H9 (cell line): Measurements from ENCODE around the gene RETSAT. TPM values are rescaled to one million over a fixed set of nuclear protein-coding genes. Genes with fewer than 3 reads are reported as not detected.

Source experiments
- DNase-seq: peaks from one replicate; pipeline ENCODE4 v3.0.0-alpha.2; 2017
- H2AFZ ChIP-seq: one replicate; pipeline ENCODE4 v1.6.1; 2013; ENCODE audit warnings: mild to moderate bottlenecking, low read length, control low read depth, moderate library complexity
- H2AK5ac ChIP-seq: 2 replicates; pipeline ENCODE4 v1.6.1; 2013; ENCODE audit warnings: low read length, control low read depth, mixed read lengths; ENCODE audit not compliant: insufficient read length
- H2BK120ac ChIP-seq: one replicate; pipeline ENCODE4 v1.6.1; 2013; ENCODE audit warnings: low read depth, mild to moderate bottlenecking, low read length, control low read depth, inconsistent platforms; ENCODE audit not compliant: poor library complexity, severe bottlenecking
- H2BK12ac ChIP-seq: 2 replicates; pipeline ENCODE4 v1.6.1; 2013; ENCODE audit warnings: low read length, control low read depth, mixed read lengths, low read depth; ENCODE audit not compliant: insufficient read length
- H2BK15ac ChIP-seq: 2 replicates; pipeline ENCODE4 v1.6.1; 2013; ENCODE audit warnings: low read depth, low read length, control low read depth
- H2BK20ac ChIP-seq: one replicate; pipeline ENCODE4 v1.6.1; 2013; ENCODE audit warnings: low read depth, mild to moderate bottlenecking, low read length, control low read depth, inconsistent platforms; ENCODE audit not compliant: poor library complexity, severe bottlenecking
- H2BK5ac ChIP-seq: 2 replicates; pipeline ENCODE4 v1.6.1; 2013; ENCODE audit warnings: low read length, control low read depth, mixed read lengths; ENCODE audit not compliant: insufficient read length
- H3K14ac ChIP-seq: 2 replicates; pipeline ENCODE4 v1.6.1; 2013; ENCODE audit warnings: low read length, control low read depth; ENCODE audit not compliant: insufficient read depth
- H3K18ac ChIP-seq: 2 replicates; pipeline ENCODE4 v1.6.1; 2013; ENCODE audit warnings: low read depth, mild to moderate bottlenecking, mixed read lengths, low read length, control low read depth; ENCODE audit not compliant: insufficient read length
- H3K23ac ChIP-seq: 2 replicates; pipeline ENCODE4 v1.6.1; 2013; ENCODE audit warnings: low read length, control low read depth, mixed read lengths, low read depth; ENCODE audit not compliant: insufficient read length
- H3K23me2 ChIP-seq: 2 replicates; pipeline ENCODE4 v1.6.1; 2013; ENCODE audit warnings: low read depth, mild to moderate bottlenecking, mixed read lengths, low read length, control low read depth; ENCODE audit not compliant: insufficient read length, poor library complexity, severe bottlenecking
- H3K27ac ChIP-seq: 2 replicates; pipeline ENCODE4 v1.5.1; 2013; ENCODE audit warnings: low read length, control low read depth, mixed read lengths, low read depth; ENCODE audit not compliant: insufficient read length
- H3K27me3 ChIP-seq: 2 replicates; pipeline ENCODE4 v1.6.1; 2013; ENCODE audit warnings: low read length, control low read depth, inconsistent platforms; ENCODE audit not compliant: insufficient read depth
- H3K4ac ChIP-seq: 2 replicates; pipeline ENCODE4 v1.6.1; 2013; ENCODE audit warnings: low read depth, mild to moderate bottlenecking, control low read depth, inconsistent platforms, low read length, moderate library complexity
- H3K4me1 ChIP-seq: 2 replicates; pipeline ENCODE4 v1.6.1; 2013; ENCODE audit warnings: low read length, control low read depth, inconsistent platforms; ENCODE audit not compliant: insufficient read depth
- H3K4me2 ChIP-seq: 2 replicates; pipeline ENCODE4 v1.6.1; 2013; ENCODE audit warnings: low read length, control low read depth, mixed read lengths; ENCODE audit not compliant: insufficient read length, insufficient read depth
- H3K56ac ChIP-seq: 2 replicates; pipeline ENCODE4 v1.6.1; 2013; ENCODE audit warnings: low read depth, mild to moderate bottlenecking, mixed read lengths, low read length, control low read depth; ENCODE audit not compliant: insufficient read length
- H3K79me1 ChIP-seq: 2 replicates; pipeline ENCODE4 v1.6.1; 2013; ENCODE audit warnings: low read depth, mild to moderate bottlenecking, moderate library complexity, low read length, control low read depth, inconsistent platforms; ENCODE audit not compliant: insufficient read depth, poor library complexity, severe bottlenecking
- H3K79me2 ChIP-seq: 2 replicates; pipeline ENCODE4 v1.6.1; 2013; ENCODE audit warnings: low read length, control low read depth, inconsistent platforms; ENCODE audit not compliant: insufficient read depth
- H3K9ac ChIP-seq: 2 replicates; pipeline ENCODE4 v1.6.1; 2013; ENCODE audit warnings: low read length, control low read depth, mixed read lengths; ENCODE audit not compliant: insufficient read length; ENCODE audit errors: extremely low read depth
- H3K9me3 ChIP-seq: one replicate; pipeline ENCODE4 v1.6.1; 2013; ENCODE audit warnings: low read depth, low read length, inconsistent platforms; ENCODE audit not compliant: control insufficient read depth
- H3T11ph ChIP-seq: one replicate; pipeline ENCODE4 v1.6.1; 2013; ENCODE audit warnings: mild to moderate bottlenecking, low read length, control low read depth, inconsistent platforms
- H4K20me1 ChIP-seq: one replicate; pipeline ENCODE4 v1.6.1; 2013; ENCODE audit not compliant: control insufficient read depth, insufficient read length, insufficient read depth
- H4K5ac ChIP-seq: 2 replicates; pipeline ENCODE4 v1.6.1; 2013; ENCODE audit warnings: low read depth, mild to moderate bottlenecking, mixed read lengths, low read length, control low read depth; ENCODE audit not compliant: insufficient read length
- H4K8ac ChIP-seq: replicated peaks from 2 replicates; pipeline ENCODE4 v1.6.1; 2013; ENCODE audit warnings: low read length, control low read depth, mixed read lengths, low read depth; ENCODE audit not compliant: insufficient read length
- H4K91ac ChIP-seq: 2 replicates; pipeline ENCODE4 v1.6.1; 2013; ENCODE audit warnings: low read depth, mild to moderate bottlenecking, moderate library complexity, mixed read lengths, low read length, control low read depth; ENCODE audit not compliant: insufficient read length
- H3K27ac Mint-ChIP-seq, 3 experiments: 2 replicates in 2 of 3; 3 replicates in 1 of 3; pipeline ENCODE4 v1.8.0; 2020 to 2021; ENCODE audit warnings: mixed read lengths in 3 of 3, mild to moderate bottlenecking in 1 of 3, moderate library complexity in 1 of 3
- H3K27me3 Mint-ChIP-seq: 2 replicates; pipeline ENCODE4 v1.8.0; 2021; ENCODE audit warnings: low read depth, mild to moderate bottlenecking, moderate library complexity, mixed read lengths
- H3K36me3 Mint-ChIP-seq, 3 experiments: 2 replicates in 2 of 3; 3 replicates in 1 of 3; pipeline ENCODE4 v1.8.0; 2020 to 2021; ENCODE audit warnings: low read depth in 3 of 3, mixed read lengths in 3 of 3; ENCODE audit not compliant: insufficient read depth in 1 of 3
- H3K4me1 Mint-ChIP-seq, 2 experiments: 2 replicates each; pipeline ENCODE4 v1.8.0; 2020; ENCODE audit warnings: mixed read lengths in 2 of 2
- H3K4me3 Mint-ChIP-seq, 2 experiments: 2 replicates in 1 of 2; 3 replicates in 1 of 2; pipeline ENCODE4 v1.8.0; 2020 to 2021; ENCODE audit warnings: mild to moderate bottlenecking in 2 of 2, mixed read lengths in 2 of 2, moderate library complexity in 1 of 2
- H3K9me3 Mint-ChIP-seq, 2 experiments: 2 replicates in 1 of 2; 3 replicates in 1 of 2; pipeline ENCODE4 v1.8.0; 2020; ENCODE audit warnings: mild to moderate bottlenecking in 2 of 2, mixed read lengths in 2 of 2, moderate library complexity in 1 of 2
- WGBS: extraction: QIAGEN DNeasy Blood & Tissue Kit; methylation state at CpG from one replicate; pipeline ENCODE4 v1.1.7; 2013; ENCODE audit warnings: missing lambda C conversion rate, low lambda C conversion rate, mixed read lengths; ENCODE audit not compliant: insufficient read length; ENCODE audit errors: extremely low coverage; 5-methylcytosine and 5-hydroxymethylcytosine counted together
- total RNA-seq: library from RNA; stranded (reverse); gene quantifications from 2 replicates; pipeline ENCODE4 v1.2.1, GENCODE V29; 2021
- TF ChIP-seq, protein P1 (sequence below): fragments of 200-600 bp; sonication (generic); conservative IDR thresholded peaks from 3 replicates; pipeline ENCODE4 v1.8.0; 2021; ENCODE audit warnings: antibody characterized with exemption, mild to moderate bottlenecking

Gene RETSAT
- total RNA-seq, 1 experiment from 2014 or later = 16.7 TPM

DNA sequence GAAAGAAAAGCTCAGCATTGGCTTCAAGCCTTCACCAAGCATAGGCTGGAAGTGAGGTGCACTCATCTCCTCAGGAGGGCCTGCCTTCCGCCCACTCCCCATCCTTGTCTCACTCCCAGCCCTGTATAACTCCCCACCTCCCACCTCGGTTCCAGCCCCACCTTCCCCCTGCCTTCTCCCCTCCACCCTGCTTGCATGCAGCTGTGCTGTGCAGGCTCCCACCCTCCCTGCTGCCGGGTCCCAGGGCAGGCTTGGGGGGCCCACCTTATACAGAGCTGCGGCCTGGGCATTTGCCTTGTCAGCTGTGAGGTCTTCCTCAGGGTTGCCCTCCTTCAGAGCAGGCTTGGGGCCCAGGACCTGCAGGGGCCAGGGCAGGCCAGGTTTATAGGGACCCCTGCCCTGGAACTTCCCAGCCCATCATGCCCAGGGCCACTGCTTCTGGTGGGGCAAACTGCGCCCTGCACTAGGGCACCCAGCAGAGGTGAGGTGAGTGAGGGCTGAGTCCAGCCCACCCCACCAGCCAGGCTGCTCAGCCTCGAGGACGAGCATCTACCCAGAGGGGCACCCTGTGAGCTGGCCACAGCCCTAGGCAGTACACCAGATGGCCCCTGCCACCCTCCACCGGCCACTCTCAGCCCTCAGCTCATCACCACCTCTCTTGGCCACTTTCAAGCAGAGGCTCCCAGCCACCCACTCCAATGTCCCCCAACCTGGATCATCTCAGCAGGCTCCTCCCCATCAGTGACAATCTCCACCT, 44.3 kb upstream of the RETSAT start:
- Histone ChIP-seq H3K56ac (no peak overlapping the region), H3K9me3 (no peaks in the 10 kb centered on the region), H3K4me1 (no peaks in the 10 kb centered on the region), H2BK5ac (no peak overlapping the region), H3K27me3 (no peaks in the 10 kb centered on the region), H3K23me2 (no peaks in the 10 kb centered on the region), H2BK12ac (no peak overlapping the region), H4K8ac (no peak overlapping the region), H2BK20ac (no peak overlapping the region), H3T11ph (no peak overlapping the region), H2AFZ (no peak overlapping the region), H3K79me1 (no peaks in the 10 kb centered on the region), H4K91ac (no peak overlapping the region), H2BK15ac (no peak overlapping the region), H3K9ac (no peak overlapping the region), H3K4me2 (no peak overlapping the region), H3K23ac (no peak overlapping the region), H4K20me1 (no peaks in the 10 kb centered on the region), H3K18ac (no peak overlapping the region), H4K5ac (no peak overlapping the region), H3K14ac (no peak overlapping the region), H2BK120ac (no peak overlapping the region), H3K79me2 (no peaks in the 10 kb centered on the region), H3K27ac (no peak overlapping the region), H2AK5ac (no peak overlapping the region), H3K4ac (no peak overlapping the region)
- no peak for DNase-seq
- TF ChIP-seq, protein P1, sequence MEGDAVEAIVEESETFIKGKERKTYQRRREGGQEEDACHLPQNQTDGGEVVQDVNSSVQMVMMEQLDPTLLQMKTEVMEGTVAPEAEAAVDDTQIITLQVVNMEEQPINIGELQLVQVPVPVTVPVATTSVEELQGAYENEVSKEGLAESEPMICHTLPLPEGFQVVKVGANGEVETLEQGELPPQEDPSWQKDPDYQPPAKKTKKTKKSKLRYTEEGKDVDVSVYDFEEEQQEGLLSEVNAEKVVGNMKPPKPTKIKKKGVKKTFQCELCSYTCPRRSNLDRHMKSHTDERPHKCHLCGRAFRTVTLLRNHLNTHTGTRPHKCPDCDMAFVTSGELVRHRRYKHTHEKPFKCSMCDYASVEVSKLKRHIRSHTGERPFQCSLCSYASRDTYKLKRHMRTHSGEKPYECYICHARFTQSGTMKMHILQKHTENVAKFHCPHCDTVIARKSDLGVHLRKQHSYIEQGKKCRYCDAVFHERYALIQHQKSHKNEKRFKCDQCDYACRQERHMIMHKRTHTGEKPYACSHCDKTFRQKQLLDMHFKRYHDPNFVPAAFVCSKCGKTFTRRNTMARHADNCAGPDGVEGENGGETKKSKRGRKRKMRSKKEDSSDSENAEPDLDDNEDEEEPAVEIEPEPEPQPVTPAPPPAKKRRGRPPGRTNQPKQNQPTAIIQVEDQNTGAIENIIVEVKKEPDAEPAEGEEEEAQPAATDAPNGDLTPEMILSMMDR = no peak
- Mint-ChIP-seq H3K27ac (no peak overlapping the region; a peak in 2 of 7 replicates), H3K27me3 (no peaks in the 10 kb centered on the region), H3K4me1 (peaks cover 8 to 12% of the 10 kb centered on the region in 2 experiments; a peak in 3 of 4 replicates), H3K36me3 (peaks cover 2 to 28% (median 22%) of the 10 kb centered on the region in 3 experiments; a peak in 6 of 7 replicates), H3K4me3 (no peak overlapping the region), H3K9me3 (peaks cover 0 to 6% of the 10 kb centered on the region in 2 experiments; a peak in 1 of 5 replicates)
- WGBS = no CpG with 5 or more reads among the region's 8 CpGs
